ENCODE results near the gene CACNB4. TPM values are rescaled to one million over a fixed set of nuclear protein-coding genes. Genes with fewer than 3 reads are reported as not detected.
"Not testable (repeated sequence)": the region's sequence is repeated elsewhere in the genome, so short reads cannot be mapped to it uniquely, and the experiment has no call there.

The CACNB4 gene
- total RNA-seq, 1 donor from 2014 or later: 3.4 TPM

DNA sequence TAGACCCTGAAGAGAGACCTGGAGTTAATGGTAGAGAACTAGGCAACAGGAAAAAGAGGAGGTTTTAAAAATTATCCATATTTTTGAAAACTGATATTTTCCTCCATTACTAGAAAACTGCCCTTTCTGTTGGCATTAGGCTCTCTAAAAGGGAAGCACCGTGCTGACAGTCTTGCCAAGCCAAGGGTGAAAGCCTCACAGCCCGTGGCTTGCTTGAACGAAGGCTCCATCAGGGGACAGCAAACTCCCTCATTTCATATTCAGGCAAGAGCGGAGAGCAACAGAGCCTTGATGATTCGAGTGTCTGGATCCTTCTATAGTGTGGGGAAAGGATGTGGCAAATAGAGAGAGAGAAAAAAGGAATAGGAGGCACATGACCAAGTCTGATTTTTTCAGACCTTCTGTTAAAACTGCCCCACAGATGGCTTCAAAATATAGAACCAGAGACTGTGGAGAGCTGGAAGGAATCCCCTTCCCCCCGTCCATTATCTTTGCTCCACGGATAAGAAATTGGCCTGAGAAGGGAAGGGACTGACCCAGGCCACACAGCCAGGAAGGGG lies 67.0 kb downstream of the CACNB4 start:
- TF ChIP-seq, protein P1, sequence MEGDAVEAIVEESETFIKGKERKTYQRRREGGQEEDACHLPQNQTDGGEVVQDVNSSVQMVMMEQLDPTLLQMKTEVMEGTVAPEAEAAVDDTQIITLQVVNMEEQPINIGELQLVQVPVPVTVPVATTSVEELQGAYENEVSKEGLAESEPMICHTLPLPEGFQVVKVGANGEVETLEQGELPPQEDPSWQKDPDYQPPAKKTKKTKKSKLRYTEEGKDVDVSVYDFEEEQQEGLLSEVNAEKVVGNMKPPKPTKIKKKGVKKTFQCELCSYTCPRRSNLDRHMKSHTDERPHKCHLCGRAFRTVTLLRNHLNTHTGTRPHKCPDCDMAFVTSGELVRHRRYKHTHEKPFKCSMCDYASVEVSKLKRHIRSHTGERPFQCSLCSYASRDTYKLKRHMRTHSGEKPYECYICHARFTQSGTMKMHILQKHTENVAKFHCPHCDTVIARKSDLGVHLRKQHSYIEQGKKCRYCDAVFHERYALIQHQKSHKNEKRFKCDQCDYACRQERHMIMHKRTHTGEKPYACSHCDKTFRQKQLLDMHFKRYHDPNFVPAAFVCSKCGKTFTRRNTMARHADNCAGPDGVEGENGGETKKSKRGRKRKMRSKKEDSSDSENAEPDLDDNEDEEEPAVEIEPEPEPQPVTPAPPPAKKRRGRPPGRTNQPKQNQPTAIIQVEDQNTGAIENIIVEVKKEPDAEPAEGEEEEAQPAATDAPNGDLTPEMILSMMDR (IDR thresholded peaks at IDR 0.05): no peak
- no peak for DNase-seq (ENCODE audit: extremely low spot score, unreplicated experiment)
- Mint-ChIP-seq H3K4me3 (ENCODE audit: unreplicated experiment) (no peak overlapping the region), H3K27me3 (ENCODE audit: unreplicated experiment) (peaks cover 21% of the 10 kb centered on the region), H3K4me1 (ENCODE audit: unreplicated experiment) (peaks cover 8% of the 10 kb centered on the region), H3K9me3 (ENCODE audit: unreplicated experiment) (no peaks in the 10 kb centered on the region), H3K27ac (ENCODE audit: unreplicated experiment) (no peak overlapping the region), H3K36me3 (ENCODE audit: unreplicated experiment) (no peaks in the 10 kb centered on the region)

DNA sequence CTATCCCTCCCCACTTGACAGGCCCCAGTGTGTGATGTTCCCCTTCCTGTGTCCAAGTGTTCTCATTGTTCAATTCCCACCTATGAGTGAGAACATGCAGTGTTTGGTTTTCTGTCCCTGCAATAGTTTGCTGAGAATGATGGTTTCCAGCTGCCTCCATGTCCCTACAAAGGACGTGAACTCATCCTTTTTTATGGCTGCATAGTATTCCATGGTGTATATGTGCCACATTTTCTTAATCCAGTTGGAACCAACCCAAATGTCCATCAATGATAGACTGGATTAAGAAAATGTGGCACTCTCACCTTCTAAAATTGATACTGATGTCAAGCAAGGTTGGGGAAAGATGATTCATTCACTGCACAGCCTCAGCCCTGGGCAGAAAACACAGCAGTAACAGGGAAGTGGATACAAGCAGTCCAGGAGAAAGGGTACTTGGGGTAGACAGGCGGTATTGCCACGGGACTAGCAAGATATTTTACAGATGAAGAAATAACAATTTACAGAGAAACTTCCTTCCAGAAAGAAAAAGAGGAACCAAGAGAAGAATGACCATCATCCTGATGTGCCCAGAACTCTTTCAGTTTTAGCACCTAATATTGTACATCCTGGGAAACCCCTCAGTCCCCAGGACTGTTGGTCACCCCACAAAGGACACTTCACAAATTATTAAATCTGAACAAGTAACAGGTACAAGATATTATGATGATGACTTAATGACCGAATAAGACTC lies 68.1 kb downstream of the CACNB4 start:
- not testable (repeated sequence) for DNase-seq (ENCODE audit: extremely low spot score, unreplicated experiment); H3K4me3 Mint-ChIP-seq (ENCODE audit: unreplicated experiment); H3K27ac Mint-ChIP-seq (ENCODE audit: unreplicated experiment); H3K9me3 Mint-ChIP-seq (ENCODE audit: unreplicated experiment); H3K36me3 Mint-ChIP-seq (ENCODE audit: unreplicated experiment)
- Mint-ChIP-seq H3K4me1 (ENCODE audit: unreplicated experiment) (peaks cover 12% of the 10 kb centered on the region), H3K27me3 (ENCODE audit: unreplicated experiment) (peaks cover 21% of the 10 kb centered on the region)

DNA sequence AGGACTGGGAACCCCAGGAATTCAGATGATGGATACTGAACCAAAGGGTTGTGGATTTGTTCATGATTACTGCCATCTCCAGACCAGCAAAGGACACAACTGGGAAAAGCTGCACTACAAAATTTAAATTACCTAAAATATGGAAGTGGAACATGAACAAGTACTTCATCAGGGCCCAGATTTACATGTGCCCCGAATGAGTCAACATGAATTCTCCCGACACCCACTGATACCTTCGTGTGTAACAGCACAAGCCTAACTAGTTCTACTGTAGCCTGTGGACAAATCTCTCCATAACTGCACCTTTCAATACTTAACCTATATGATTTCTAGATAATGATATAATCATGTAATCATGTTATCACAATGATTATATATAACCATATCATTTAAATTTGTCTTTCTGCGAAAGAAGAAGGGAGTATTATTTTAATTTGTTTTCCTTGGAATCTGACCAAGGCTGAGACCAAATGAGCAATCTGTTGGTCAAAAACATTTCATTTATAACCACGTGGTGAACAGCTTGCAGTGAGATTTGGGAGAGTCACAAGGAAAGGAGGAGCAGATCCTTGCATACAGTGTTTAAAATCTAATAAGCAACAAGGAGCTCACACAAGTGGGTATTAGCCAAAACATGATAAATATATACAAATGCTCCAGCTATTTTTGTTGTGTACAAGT lies 70.5 kb downstream of the CACNB4 start:
- no peak overlapping the region for H3K4me3 Mint-ChIP-seq (ENCODE audit: unreplicated experiment)
- no peak for DNase-seq (ENCODE audit: extremely low spot score, unreplicated experiment)
- peaks cover 19% of the 10 kb centered on the region for H3K4me1 Mint-ChIP-seq (ENCODE audit: unreplicated experiment)

DNA sequence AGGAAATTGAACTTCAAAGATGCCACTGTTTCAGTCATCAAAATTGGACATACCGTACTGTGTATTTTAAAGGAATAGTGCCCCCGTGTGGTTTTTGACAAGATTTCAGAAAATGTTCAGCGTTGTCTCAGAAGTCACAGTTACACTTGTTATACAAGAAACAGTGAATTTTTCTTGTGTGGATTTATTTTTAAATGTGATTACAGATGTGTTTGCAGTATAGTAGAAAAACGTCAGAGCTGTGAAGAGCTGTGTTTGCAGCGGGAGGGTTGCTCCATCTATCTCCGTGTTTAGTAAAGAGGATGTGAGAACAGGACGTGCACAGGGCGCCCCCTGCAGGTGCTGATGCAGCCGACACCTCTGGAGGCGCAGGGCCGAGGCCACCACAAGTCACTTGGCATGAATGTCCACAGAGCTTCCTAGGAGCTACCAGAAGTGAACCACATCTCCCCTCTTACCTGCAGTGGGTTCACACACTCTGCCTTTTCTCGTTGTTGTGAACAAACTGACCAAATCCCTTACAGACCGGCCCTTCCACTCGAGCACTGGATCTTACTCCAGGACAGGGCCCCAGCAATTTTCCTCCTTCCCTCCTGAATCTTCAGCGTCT lies 73.1 kb downstream of the CACNB4 start:
- TF ChIP-seq, protein P1 (IDR thresholded peaks at IDR 0.05): peak; percentile 100
- peak; percentile 90 for DNase-seq (ENCODE audit: extremely low spot score, unreplicated experiment)
- peaks cover 19% of the 10 kb centered on the region for H3K4me1 Mint-ChIP-seq (ENCODE audit: unreplicated experiment)
- peaks cover 25% of the 10 kb centered on the region for H3K27me3 Mint-ChIP-seq (ENCODE audit: unreplicated experiment)
- no peaks in the 10 kb centered on the region for H3K36me3 Mint-ChIP-seq (ENCODE audit: unreplicated experiment)
- peak overlapping the region; percentile 74 for H3K4me3 Mint-ChIP-seq (ENCODE audit: unreplicated experiment)
- H3K27ac Mint-ChIP-seq (ENCODE audit: unreplicated experiment): no peak overlapping the region
- no peaks in the 10 kb centered on the region for H3K9me3 Mint-ChIP-seq (ENCODE audit: unreplicated experiment)

More for the DNA sequence above, 70.5 kb downstream of the CACNB4 start:
- TF ChIP-seq, protein P1 (IDR thresholded peaks at IDR 0.05): no peak
- H3K36me3 Mint-ChIP-seq (ENCODE audit: unreplicated experiment): no peaks in the 10 kb centered on the region
- no peak overlapping the region for H3K27ac Mint-ChIP-seq (ENCODE audit: unreplicated experiment)
- no peaks in the 10 kb centered on the region for H3K9me3 Mint-ChIP-seq (ENCODE audit: unreplicated experiment)
- peaks cover 14% of the 10 kb centered on the region for H3K27me3 Mint-ChIP-seq (ENCODE audit: unreplicated experiment)

DNA sequence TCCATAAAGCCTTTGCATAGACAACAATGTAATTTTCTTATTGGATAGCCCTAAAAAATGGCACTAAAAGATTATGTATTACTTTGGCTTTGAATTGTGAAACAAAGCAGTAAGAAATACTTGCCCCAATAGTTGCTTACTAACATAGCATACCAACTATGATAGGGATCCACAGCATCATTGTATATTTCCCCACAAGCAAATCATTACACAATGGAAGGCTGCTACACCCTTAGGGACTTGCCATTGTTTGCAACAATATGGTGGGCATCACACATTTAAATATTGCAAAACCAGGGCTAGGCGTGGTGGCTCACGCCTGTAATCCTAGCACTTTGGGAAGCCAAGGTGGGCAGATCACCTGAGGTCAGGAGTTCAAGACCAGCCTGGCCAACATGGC lies 74.4 kb downstream of the CACNB4 start:
- Mint-ChIP-seq H3K36me3 (ENCODE audit: unreplicated experiment) (no peaks in the 10 kb centered on the region), H3K27me3 (ENCODE audit: unreplicated experiment) (peaks cover 33% of the 10 kb centered on the region), H3K9me3 (ENCODE audit: unreplicated experiment) (no peaks in the 10 kb centered on the region), H3K4me3 (ENCODE audit: unreplicated experiment) (no peak overlapping the region), H3K4me1 (ENCODE audit: unreplicated experiment) (peaks cover 19% of the 10 kb centered on the region), H3K27ac (ENCODE audit: unreplicated experiment) (no peak overlapping the region)
- DNase-seq (ENCODE audit: extremely low spot score, unreplicated experiment): no peak
- TF ChIP-seq, protein P1 (IDR thresholded peaks at IDR 0.05): no peak

Data from osteocyte (in vitro differentiated cells).